Gastrocnemius medialis (tissue), 4 donors: Measurements from ENCODE around the gene PIK3R1.

Experiments used
- POLR2A ChIP-seq, 2 donors: fragments of 450-650 bp; IDR thresholded peaks; one replicate each; pipeline ENCODE4 v1.6.1; 2017; ENCODE audit warnings: antibody characterized with exemption in 2 of 2, mild to moderate bottlenecking in 2 of 2, moderate library complexity in 2 of 2
- TF ChIP-seq, protein P1 (sequence below), 5 experiments: fragments of 450-650 bp in 3 of 5; fragments of 200-600 bp in 2 of 5; sonication (generic) in 2 of 5; IDR thresholded peaks in 4 of 5; conservative IDR thresholded peaks in 1 of 5; 1 replicate in 4 of 5; 2 replicates in 1 of 5; pipeline ENCODE4 v1.5.1; 2016 to 2019; ENCODE audit warnings: antibody characterized with exemption in 5 of 5, mild to moderate bottlenecking in 3 of 5, moderate library complexity in 3 of 5

- TF ChIP-seq, protein P1, sequence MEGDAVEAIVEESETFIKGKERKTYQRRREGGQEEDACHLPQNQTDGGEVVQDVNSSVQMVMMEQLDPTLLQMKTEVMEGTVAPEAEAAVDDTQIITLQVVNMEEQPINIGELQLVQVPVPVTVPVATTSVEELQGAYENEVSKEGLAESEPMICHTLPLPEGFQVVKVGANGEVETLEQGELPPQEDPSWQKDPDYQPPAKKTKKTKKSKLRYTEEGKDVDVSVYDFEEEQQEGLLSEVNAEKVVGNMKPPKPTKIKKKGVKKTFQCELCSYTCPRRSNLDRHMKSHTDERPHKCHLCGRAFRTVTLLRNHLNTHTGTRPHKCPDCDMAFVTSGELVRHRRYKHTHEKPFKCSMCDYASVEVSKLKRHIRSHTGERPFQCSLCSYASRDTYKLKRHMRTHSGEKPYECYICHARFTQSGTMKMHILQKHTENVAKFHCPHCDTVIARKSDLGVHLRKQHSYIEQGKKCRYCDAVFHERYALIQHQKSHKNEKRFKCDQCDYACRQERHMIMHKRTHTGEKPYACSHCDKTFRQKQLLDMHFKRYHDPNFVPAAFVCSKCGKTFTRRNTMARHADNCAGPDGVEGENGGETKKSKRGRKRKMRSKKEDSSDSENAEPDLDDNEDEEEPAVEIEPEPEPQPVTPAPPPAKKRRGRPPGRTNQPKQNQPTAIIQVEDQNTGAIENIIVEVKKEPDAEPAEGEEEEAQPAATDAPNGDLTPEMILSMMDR (IDR thresholded peaks at IDR 0.05 in 4 of 5, conservative IDR thresholded peaks at IDR 0.05 in 1 of 5) = no peak
- no peak for TF ChIP-seq POLR2A (IDR thresholded peaks at IDR 0.05)
These were observed 5.9 kb downstream of the PIK3R1 start for GRCh38 chr5:68221488-68221887.
